Keratinocyte (primary cell): ENCODE measurements around the gene KIF25. TPM values are rescaled to one million over a fixed set of nuclear protein-coding genes. Genes with fewer than 3 reads are reported as not detected.

Source experiments
- DNase-seq: peaks from one replicate; pipeline ENCODE4 v3.0.0-alpha.2; 2011; ENCODE audit warnings: low read depth, missing footprints, low spot score
- FAIRE-seq: peaks from 2 replicates; lab custom pipeline; 2011; peaks lifted over from hg19 to GRCh38; lab: Jason Lieb, UNC
- H2AFZ ChIP-seq: 2 replicates; pipeline ENCODE4 v1.6.0; 2012; ENCODE audit warnings: low read length, control low read depth, inconsistent platforms; ENCODE audit not compliant: control insufficient read depth
- H3K27ac ChIP-seq: 2 replicates; pipeline ENCODE4 v1.5.1; 2011; ENCODE audit warnings: low read length; ENCODE audit not compliant: control insufficient read depth, insufficient read depth
- H3K27me3 ChIP-seq: 3 replicates; pipeline ENCODE4 v1.6.0; 2011; ENCODE audit warnings: low read length; ENCODE audit not compliant: control insufficient read depth, insufficient read depth; ENCODE audit errors: extremely low read depth
- H3K36me3 ChIP-seq, 2 experiments: 2 replicates in 1 of 2; 3 replicates in 1 of 2; pipeline ENCODE4 v1.5.1; 2011; ENCODE audit warnings: low read length in 2 of 2, mild to moderate bottlenecking in 1 of 2; ENCODE audit not compliant: control insufficient read depth in 2 of 2, insufficient read depth in 2 of 2; ENCODE audit errors: extremely low read depth in 1 of 2
- H3K4me1 ChIP-seq: 3 replicates; pipeline ENCODE4 v1.5.1; 2011; ENCODE audit warnings: low read length; ENCODE audit not compliant: control insufficient read depth, insufficient read depth; ENCODE audit errors: extremely low read depth
- H3K4me2 ChIP-seq: 3 replicates; pipeline ENCODE4 v1.6.0; 2011; ENCODE audit warnings: low read depth, low read length; ENCODE audit not compliant: control insufficient read depth, insufficient read depth; ENCODE audit errors: extremely low read depth
- H3K4me3 ChIP-seq, 3 experiments: fragments of 200-600 bp in 1 of 3; sonication (generic) in 1 of 3; 2 replicates in 2 of 3; 3 replicates in 1 of 3; pipeline ENCODE4 v1.5.1; 2011 to 2016; ENCODE audit warnings: low read length in 3 of 3, mild to moderate bottlenecking in 3 of 3, control low read depth in 2 of 3, inconsistent platforms in 1 of 3, low read depth in 1 of 3, mixed read lengths in 1 of 3, mixed run types in 1 of 3, moderate library complexity in 1 of 3; ENCODE audit not compliant: control insufficient read depth in 2 of 3, insufficient read depth in 2 of 3; ENCODE audit errors: extremely low read depth in 1 of 3
- H3K79me2 ChIP-seq: 2 replicates; pipeline ENCODE4 v1.6.0; 2012; ENCODE audit warnings: low read length; ENCODE audit not compliant: control insufficient read depth, insufficient read depth
- H3K9ac ChIP-seq: 3 replicates; pipeline ENCODE4 v1.6.0; 2011; ENCODE audit warnings: low read length; ENCODE audit not compliant: control insufficient read depth, insufficient read depth; ENCODE audit errors: extremely low read depth
- H3K9me1 ChIP-seq: 3 replicates; pipeline ENCODE4 v1.6.0; 2011; ENCODE audit warnings: low read length; ENCODE audit not compliant: control insufficient read depth, insufficient read depth; ENCODE audit errors: extremely low read depth
- H3K9me3 ChIP-seq: 2 replicates; pipeline ENCODE4 v1.5.1; 2012; ENCODE audit warnings: low read depth, low read length; ENCODE audit not compliant: control insufficient read depth
- H4K20me1 ChIP-seq: 3 replicates; pipeline ENCODE4 v1.6.0; 2011; ENCODE audit warnings: low read length; ENCODE audit not compliant: control insufficient read depth, insufficient read depth; ENCODE audit errors: extremely low read depth
- EZH2 ChIP-seq: IDR thresholded peaks from one replicate; pipeline ENCODE4 v1.6.1; 2012; ENCODE audit warnings: inconsistent platforms, mild to moderate bottlenecking, low read length, moderate library complexity
- dilution Hi-C: fragments of 300-500 bp; cut with MboI; formaldehyde crosslinking; loops from one replicate; pipeline ENCODE4 v1.7.0; 2020; ENCODE audit warnings: low sequenced_read_pairs; ENCODE audit not compliant: extremely low pct_ligation_motif_present
- polyA plus RNA-seq, 5 experiments: library from polyadenylated mRNA; depleted of rRNA in 3 of 5; stranded (reverse) in 3 of 5; stranded (forward) in 1 of 5; unstranded in 1 of 5; fragments of >200 nt; gene quantifications; 1 replicate in 1 of 5; 2 replicates in 3 of 5; 3 replicates in 1 of 5; pipeline versions ENCODE4 v1.2.1 to v1.2.3, GENCODE V29; 2011 to 2012; ENCODE audit warnings: missing spikeins in 2 of 5, low read depth in 1 of 5, low replicate concordance in 1 of 5
- TF ChIP-seq, protein P1 (sequence below), 3 experiments: IDR thresholded peaks in 1 of 3; conservative IDR thresholded peaks in 1 of 3; optimal IDR thresholded peaks in 1 of 3; 2 replicates in 2 of 3; 3 replicates in 1 of 3; pipeline versions ENCODE3 to v1.5.1; 2011; ENCODE audit warnings: low read length in 3 of 3, mild to moderate bottlenecking in 3 of 3, moderate library complexity in 2 of 3, control low read depth in 1 of 3, inconsistent platforms in 1 of 3; ENCODE audit not compliant: insufficient read depth in 2 of 3; ENCODE audit errors: extremely low read depth in 1 of 3

KIF25 gene
- polyA plus RNA-seq, 1 donor (not counting 4 experiments of a cell fraction or from before 2014, with no cell fraction given): not detected

DNA sequence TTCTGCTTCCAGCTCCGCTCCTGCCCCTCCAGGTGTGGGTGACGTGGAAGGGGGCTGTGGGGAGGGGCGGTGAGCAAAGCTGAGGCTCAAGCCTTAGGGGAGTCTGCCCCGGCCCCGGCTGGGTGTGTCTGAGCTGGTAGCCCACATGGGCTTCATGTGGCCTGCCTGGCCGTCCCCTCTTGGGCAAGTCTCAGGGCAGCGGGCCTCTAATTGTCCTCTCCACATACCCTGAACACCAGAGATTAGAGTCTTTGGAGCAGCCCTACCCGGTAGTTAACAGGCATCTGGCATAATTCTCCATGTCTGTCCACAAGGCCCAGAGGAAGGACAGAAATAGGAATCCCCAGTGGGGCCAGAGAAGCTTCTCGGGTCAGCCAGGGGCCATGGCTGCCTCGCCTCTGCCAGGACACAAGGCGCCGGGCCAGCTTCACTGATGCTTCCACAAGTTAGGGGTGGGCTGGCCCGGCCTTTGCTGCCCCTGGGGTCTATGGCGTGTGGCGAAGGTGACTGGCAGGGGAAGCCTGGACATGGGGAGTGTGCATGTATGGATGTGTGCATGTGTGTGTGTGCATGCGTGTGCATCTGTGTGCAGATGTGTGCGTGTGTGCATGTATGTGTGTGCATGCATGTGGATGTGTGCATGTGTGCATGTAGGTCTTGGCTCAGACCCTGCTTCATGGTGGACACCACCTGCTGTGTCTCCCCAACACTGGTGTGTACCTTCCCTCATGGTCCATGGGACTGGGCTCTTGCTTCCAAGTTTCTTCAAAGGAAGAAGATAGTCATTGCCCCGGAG is 57.5 kb downstream of the KIF25 start:
- TF ChIP-seq, protein P1, sequence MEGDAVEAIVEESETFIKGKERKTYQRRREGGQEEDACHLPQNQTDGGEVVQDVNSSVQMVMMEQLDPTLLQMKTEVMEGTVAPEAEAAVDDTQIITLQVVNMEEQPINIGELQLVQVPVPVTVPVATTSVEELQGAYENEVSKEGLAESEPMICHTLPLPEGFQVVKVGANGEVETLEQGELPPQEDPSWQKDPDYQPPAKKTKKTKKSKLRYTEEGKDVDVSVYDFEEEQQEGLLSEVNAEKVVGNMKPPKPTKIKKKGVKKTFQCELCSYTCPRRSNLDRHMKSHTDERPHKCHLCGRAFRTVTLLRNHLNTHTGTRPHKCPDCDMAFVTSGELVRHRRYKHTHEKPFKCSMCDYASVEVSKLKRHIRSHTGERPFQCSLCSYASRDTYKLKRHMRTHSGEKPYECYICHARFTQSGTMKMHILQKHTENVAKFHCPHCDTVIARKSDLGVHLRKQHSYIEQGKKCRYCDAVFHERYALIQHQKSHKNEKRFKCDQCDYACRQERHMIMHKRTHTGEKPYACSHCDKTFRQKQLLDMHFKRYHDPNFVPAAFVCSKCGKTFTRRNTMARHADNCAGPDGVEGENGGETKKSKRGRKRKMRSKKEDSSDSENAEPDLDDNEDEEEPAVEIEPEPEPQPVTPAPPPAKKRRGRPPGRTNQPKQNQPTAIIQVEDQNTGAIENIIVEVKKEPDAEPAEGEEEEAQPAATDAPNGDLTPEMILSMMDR (optimal IDR thresholded peaks at IDR 0.05 in 1 of 3, IDR thresholded peaks at IDR 0.05 in 1 of 3, conservative IDR thresholded peaks at IDR 0.05 in 1 of 3; ENCODE audit: extremely low read depth in 1 of 3, insufficient read depth in 2 of 3, low read length in 3 of 3): no peak
- TF ChIP-seq EZH2: no peak
- dilution Hi-C loops: no loop called here
- no peaks in the 10 kb centered on the region for H4K20me1 ChIP-seq

DNA sequence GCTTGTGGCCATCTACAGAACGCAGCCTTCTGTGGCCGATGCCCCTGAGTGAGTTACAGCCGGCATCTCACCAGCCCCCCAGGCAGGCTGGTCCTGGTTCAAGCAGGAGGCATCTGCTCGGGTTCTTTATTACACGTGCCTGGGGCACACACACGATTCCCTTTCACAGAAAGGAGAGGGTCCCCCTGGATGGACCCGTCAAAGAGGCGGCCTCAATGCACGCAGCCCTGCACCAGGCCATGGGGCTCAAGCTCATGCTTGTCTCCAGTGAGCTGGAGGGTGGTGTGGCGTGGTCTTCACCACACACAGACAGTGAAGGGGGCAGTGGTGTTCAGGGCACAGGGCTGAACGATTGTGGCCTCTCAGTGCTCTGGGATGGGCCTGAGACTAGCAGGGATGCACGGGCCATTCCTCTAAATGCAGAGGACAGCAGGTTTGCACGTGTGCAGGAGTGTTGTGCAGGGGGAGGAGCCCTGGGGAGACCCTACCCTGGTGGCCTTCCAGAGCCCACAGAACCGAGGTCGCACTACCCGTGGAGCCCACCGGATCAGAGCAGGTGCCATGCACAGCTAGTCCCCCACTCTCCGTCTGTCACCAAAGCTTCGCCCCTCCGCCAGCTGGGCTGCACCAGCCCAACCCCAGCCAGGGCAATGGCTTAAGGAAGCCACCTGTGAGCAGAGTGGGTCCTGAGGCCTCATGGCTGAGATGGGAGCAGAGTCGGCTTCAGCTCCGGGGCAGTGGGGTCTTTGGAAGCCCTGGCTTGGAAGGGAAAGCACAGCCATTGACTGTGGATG is 58.4 kb downstream of the KIF25 start:
- no peak overlapping the region for H3K4me3 ChIP-seq
- no peaks in the 10 kb centered on the region for H3K9me3 ChIP-seq
- no peaks in the 10 kb centered on the region for H3K79me2 ChIP-seq
- no peaks in the 10 kb centered on the region for H3K9me1 ChIP-seq
- no peaks in the 10 kb centered on the region for H3K36me3 ChIP-seq
- H2AFZ ChIP-seq: no peak overlapping the region
- TF ChIP-seq, protein P1 (optimal IDR thresholded peaks at IDR 0.05 in 1 of 3, IDR thresholded peaks at IDR 0.05 in 1 of 3, conservative IDR thresholded peaks at IDR 0.05 in 1 of 3; ENCODE audit: extremely low read depth in 1 of 3, insufficient read depth in 2 of 3, low read length in 3 of 3): no peak
- no peak for TF ChIP-seq EZH2
- no peak overlapping the region for H3K9ac ChIP-seq
- no peak overlapping the region for H3K27ac ChIP-seq
- no peak for FAIRE-seq
- dilution Hi-C loops: no loop called here
- H3K27me3 ChIP-seq: no peaks in the 10 kb centered on the region
- no peaks in the 10 kb centered on the region for H4K20me1 ChIP-seq
- no peak for DNase-seq
- H3K4me2 ChIP-seq: no peak overlapping the region
- no peaks in the 10 kb centered on the region for H3K4me1 ChIP-seq

More for the DNA sequence above, 57.5 kb downstream of the KIF25 start:
- Histone ChIP-seq H3K36me3 (no peaks in the 10 kb centered on the region), H3K4me2 (no peak overlapping the region), H3K9me1 (no peaks in the 10 kb centered on the region), H2AFZ (no peak overlapping the region), H3K4me3 (no peak overlapping the region), H3K27me3 (no peaks in the 10 kb centered on the region), H3K27ac (no peak overlapping the region), H3K9me3 (no peaks in the 10 kb centered on the region), H3K9ac (no peak overlapping the region), H3K79me2 (no peaks in the 10 kb centered on the region), H3K4me1 (no peaks in the 10 kb centered on the region)
- DNase-seq (no peak), FAIRE-seq (no peak)
